GM12878 (cell line): Measurements from ENCODE around the gene ASTN1. TPM values are rescaled to one million over a fixed set of nuclear protein-coding genes. Genes with fewer than 3 reads are reported as not detected.

Experiments used
- ATAC-seq: fragments of 200-7000 bp; cut with Tn5 transposase; 3 replicates; pipeline ENCODE4 v1.9.1; 2020; ENCODE audit warnings: mild to moderate bottlenecking, moderate library complexity
- BruUV-seq: library from RNA; stranded (reverse); fragments of 400-500 nt; replicated peaks from 2 replicates; lab custom pipeline; 2021; lab: Mats Ljungman, UMichigan
- CTCF ChIA-PET: fragments of 300-600 bp; sonication (Branson Sonifier 250); formaldehyde crosslinking; extraction: SDS; loops from one replicate; lab custom pipeline; 2021; ENCODE audit warnings: inconsistent platforms; lab: Yijun Ruan, JAX
- POLR2A ChIA-PET: fragments of 350-600 bp; formaldehyde crosslinking; extraction: SDS; loops from one replicate; lab custom pipeline; 2021; ENCODE audit warnings: inconsistent platforms; lab: Charles Lee
- RAD21 ChIA-PET: fragments of 300-600 bp; sonication (Branson Sonifier 250); formaldehyde crosslinking; loops from one replicate; lab custom pipeline; 2023; ENCODE audit warnings: antibody characterized with exemption; ENCODE audit not compliant: unreplicated experiment; lab: Charles Lee
- SMC1A ChIA-PET: fragments of 300-600 bp; sonication (Branson Sonifier 250); formaldehyde crosslinking; loops from one replicate; lab custom pipeline; 2023; ENCODE audit not compliant: unreplicated experiment, uncharacterized antibody; lab: Charles Lee
- DNase-seq: peaks from one replicate; pipeline ENCODE4 v3.0.0-alpha.2; 2011; ENCODE audit warnings: low read depth, low spot score
- FAIRE-seq: peaks from 3 replicates; lab custom pipeline; 2011; peaks lifted over from hg19 to GRCh38; lab: Jason Lieb, UNC
- H2AFZ ChIP-seq: 2 replicates; pipeline ENCODE4 v1.6.0; 2011; ENCODE audit warnings: low read depth, low read length, control low read depth; ENCODE audit not compliant: control insufficient read depth
- H3K27ac ChIP-seq: 2 replicates; pipeline ENCODE4 v1.5.1; 2011; ENCODE audit warnings: control low read depth; ENCODE audit not compliant: control insufficient read depth, insufficient read depth
- H3K27me3 ChIP-seq, 2 experiments: replicated peaks in 1 of 2; 2 replicates each; pipeline versions ENCODE4 v1.6.0 to v1.6.1; 2011; ENCODE audit warnings: low read length in 1 of 2; ENCODE audit not compliant: control insufficient read depth in 2 of 2, insufficient read depth in 2 of 2
- H3K36me3 ChIP-seq, 2 experiments: 2 replicates each; pipeline ENCODE4 v1.5.1; 2011; ENCODE audit warnings: low read length in 1 of 2; ENCODE audit not compliant: control insufficient read depth in 2 of 2, insufficient read depth in 2 of 2
- H3K4me1 ChIP-seq: 2 replicates; pipeline ENCODE4 v1.6.1; 2011; ENCODE audit warnings: mild to moderate bottlenecking, low read length, moderate library complexity, mixed read lengths; ENCODE audit not compliant: control insufficient read depth, insufficient read depth
- H3K4me2 ChIP-seq: 2 replicates; pipeline ENCODE4 v1.6.0; 2011; ENCODE audit warnings: control low read depth; ENCODE audit not compliant: control insufficient read depth, insufficient read depth
- H3K4me3 ChIP-seq: fragments of 200-600 bp; sonication (generic); 2 replicates; pipeline ENCODE4 v1.5.1; 2016
- H3K79me2 ChIP-seq: 2 replicates; pipeline ENCODE4 v1.6.0; 2011; ENCODE audit warnings: low read length; ENCODE audit not compliant: control insufficient read depth, insufficient read depth
- H3K9ac ChIP-seq: 2 replicates; pipeline ENCODE4 v1.8.0; 2011; ENCODE audit warnings: low read length, control low read depth, mixed read lengths; ENCODE audit not compliant: control insufficient read depth, insufficient read depth
- H3K9me3 ChIP-seq: replicated peaks from 3 replicates; pipeline ENCODE4 v1.5.1; 2011; ENCODE audit warnings: mild to moderate bottlenecking, low read length; ENCODE audit not compliant: control insufficient read depth, insufficient read depth
- H4K20me1 ChIP-seq: 2 replicates; pipeline ENCODE4 v1.6.0; 2011; ENCODE audit not compliant: control insufficient read depth, insufficient read depth
- ATF7 ChIP-seq: fragments of 450-650 bp; IDR thresholded peaks from 2 replicates; pipeline ENCODE4 v1.6.1; 2016; ENCODE audit warnings: low read depth, mild to moderate bottlenecking
- BACH1 ChIP-seq: fragments of 450-650 bp; IDR thresholded peaks from 2 replicates; pipeline ENCODE4 v1.6.1; 2017; ENCODE audit warnings: mild to moderate bottlenecking, borderline replicate concordance
- ETV6 ChIP-seq, 2 experiments: fragments of 450-650 bp in 1 of 2; IDR thresholded peaks in 1 of 2; conservative IDR thresholded peaks in 1 of 2; 2 replicates each; pipeline ENCODE4 v1.6.1; 2014; ENCODE audit warnings: antibody characterized with exemption in 1 of 2, borderline replicate concordance in 1 of 2, low read depth in 1 of 2, mild to moderate bottlenecking in 1 of 2, moderate library complexity in 1 of 2
- EZH2 ChIP-seq: IDR thresholded peaks from 2 replicates; pipeline ENCODE4 v1.6.1; 2012; ENCODE audit warnings: low read depth, mild to moderate bottlenecking, control low read depth, inconsistent platforms, low read length, borderline replicate concordance; ENCODE audit not compliant: control insufficient read depth
- GATAD2B ChIP-seq: fragments of 450-650 bp; conservative IDR thresholded peaks from 2 replicates; pipeline ENCODE4 v1.6.1; 2017; ENCODE audit warnings: low read depth, mild to moderate bottlenecking, moderate library complexity
- HDAC6 ChIP-seq: fragments of 200-600 bp; sonication (generic); IDR thresholded peaks from one replicate; pipeline ENCODE4 v1.8.0; 2017; ENCODE audit warnings: antibody characterized with exemption; ENCODE audit not compliant: unreplicated experiment
- MYC ChIP-seq: IDR thresholded peaks from 2 replicates; pipeline ENCODE4 v1.6.1; 2011; ENCODE audit warnings: mild to moderate bottlenecking, low read length, moderate library complexity, inconsistent platforms; ENCODE audit not compliant: insufficient read depth, insufficient replicate concordance, insufficient read length, severe bottlenecking
- NR2C2 ChIP-seq: IDR thresholded peaks from 2 replicates; pipeline ENCODE4 v1.6.1; 2011; ENCODE audit warnings: borderline replicate concordance, low read depth; ENCODE audit not compliant: control insufficient read depth, insufficient read length
- POLR2A ChIP-seq: IDR thresholded peaks from 2 replicates; pipeline ENCODE4 v1.6.1; 2011; ENCODE audit warnings: low read depth, mild to moderate bottlenecking, low read length
- RBBP5 ChIP-seq: fragments of 200-600 bp; sonication (generic); conservative IDR thresholded peaks from 2 replicates; pipeline ENCODE4 v1.6.1; 2016
- TCF7 ChIP-seq: IDR thresholded peaks from 2 replicates; pipeline ENCODE4 v1.6.1; 2014; ENCODE audit warnings: antibody characterized with exemption, borderline replicate concordance
- YBX1 ChIP-seq: fragments of 450-650 bp; IDR thresholded peaks from 2 replicates; pipeline ENCODE4 v1.6.1; 2016; ENCODE audit warnings: antibody characterized with exemption
- YY1 ChIP-seq: IDR thresholded peaks from 2 replicates; pipeline ENCODE4 v1.6.1; 2011; ENCODE audit warnings: low read depth, mild to moderate bottlenecking, low read length
- ZNF207 ChIP-seq: fragments of 450-650 bp; IDR thresholded peaks from 2 replicates; pipeline ENCODE4 v1.6.1; 2014; ENCODE audit warnings: antibody characterized with exemption, mild to moderate bottlenecking, borderline replicate concordance
- WGBS: methylation state at CpG from one replicate; pipeline ENCODE4 v1.1.6; 2016; ENCODE audit warnings: low lambda C conversion rate; ENCODE audit not compliant: insufficient replicate concordance, insufficient coverage; ENCODE audit errors: missing lambda C conversion rate; 5-methylcytosine and 5-hydroxymethylcytosine counted together
- in situ Hi-C: fragments of 300-500 bp; cut with MboI; formaldehyde crosslinking; loops from 9 replicates; pipeline ENCODE4 v1.14.3; 2018; ENCODE audit warnings: mixed read lengths
- intact Hi-C: fragments of 100-400 bp; cut with micrococcal nuclease; formaldehyde crosslinking; loops from one replicate; pipeline ENCODE4 v1.14.2; 2022; ENCODE audit not compliant: unreplicated experiment
- polyA plus RNA-seq, 11 experiments: library from polyadenylated mRNA; depleted of rRNA in 4 of 11; unstranded in 6 of 11; stranded (reverse) in 5 of 11; fragments of >200 nt; fragmentation: Nextera tagmentation in 4 of 11; fragmentation: Illumina TruSeq in 1 of 11; extraction: Ambion mirVana in 4 of 11; extraction: Trizol in 1 of 11; gene quantifications; 1 replicate in 1 of 11; 2 replicates in 10 of 11; pipeline versions ENCODE4 v1.2.1 to v1.2.3, GENCODE V29; 2011 to 2016; ENCODE audit warnings: inconsistent platforms in 2 of 11, missing spikeins in 2 of 11, low read depth in 1 of 11
- total RNA-seq, 4 experiments: library from RNA; depleted of rRNA in 3 of 4; stranded (reverse); fragments of >200 nt in 3 of 4; fragmentation: Illumina TruSeq in 1 of 4; extraction: Trizol in 1 of 4; gene quantifications; 2 replicates each; pipeline versions ENCODE4 v1.2.1 to v1.2.3, GENCODE V29; 2013 to 2021
- TF ChIP-seq, protein P1 (sequence below): IDR thresholded peaks from 2 replicates; pipeline ENCODE4 v1.6.1; 2012; ENCODE audit warnings: low read depth, low read length, improper control_type of control experiment
- TF ChIP-seq, protein P2 (sequence below): IDR thresholded peaks from 2 replicates; pipeline ENCODE4 v1.6.1; 2012; ENCODE audit warnings: mild to moderate bottlenecking, low read depth, low read length

Gene ASTN1
- total and polyA plus RNA-seq, 10 of the 15 experiments (the other 5 are each of a cell fraction or from before 2014, with no cell fraction given): 0.04 TPM; not detected in 9

DNA sequence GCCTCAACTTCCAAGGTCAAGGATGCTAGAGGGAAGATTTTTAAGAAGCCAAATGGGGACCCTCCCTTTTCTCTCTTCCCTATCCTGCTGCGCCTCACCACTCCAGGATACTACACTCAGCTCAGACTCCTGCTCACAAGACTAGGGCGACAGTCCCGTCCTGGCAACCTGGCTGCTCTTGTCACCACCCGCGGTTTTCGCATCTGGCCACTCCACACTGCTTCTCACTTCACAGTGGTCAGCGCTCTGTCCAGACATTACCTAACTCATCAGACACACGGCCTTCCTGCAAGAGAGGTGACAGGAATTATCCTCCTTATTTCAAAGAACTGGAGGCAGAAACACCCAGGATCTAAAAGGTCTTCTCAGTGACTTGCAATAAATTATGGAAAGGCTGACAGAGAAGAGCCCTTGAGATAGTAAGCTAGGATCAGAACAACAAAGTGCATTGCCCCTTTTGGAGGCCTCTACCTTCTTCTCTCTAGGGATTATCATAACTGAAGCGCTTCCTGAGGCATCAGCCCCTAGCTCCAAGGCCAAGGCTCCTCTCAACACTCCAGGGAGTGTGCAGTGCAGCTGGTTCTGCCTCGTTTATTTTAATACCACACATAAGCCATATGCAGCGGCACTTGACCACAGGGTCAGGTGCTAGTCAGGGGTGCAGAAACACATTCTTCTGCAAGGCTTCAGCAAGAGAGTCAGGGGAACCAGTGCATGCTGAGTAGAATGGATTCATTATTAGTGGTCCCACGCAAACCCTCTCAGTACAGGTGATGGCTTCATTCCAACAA is 41.9 kb downstream of the ASTN1 start:
- POLR2A ChIA-PET: no interaction called here

More for the DNA sequence above, 41.9 kb downstream of the ASTN1 start:
- H3K27me3 ChIP-seq: no peaks in the 10 kb centered on the region
- H3K79me2 ChIP-seq: no peaks in the 10 kb centered on the region
- TF ChIP-seq ZNF207 (no peak), EZH2 (no peak), POLR2A (no peak), GATAD2B (no peak), TCF7 (no peak), ETV6 (conservative IDR thresholded peaks at IDR 0.05 in 1 of 2, IDR thresholded peaks at IDR 0.05 in 1 of 2; ENCODE audit: borderline replicate concordance in 1 of 2, low read depth in 1 of 2) (no peak), RBBP5 (no peak), MYC (no peak), BACH1 (no peak), HDAC6 (no peak), YY1 (no peak), YBX1 (no peak), NR2C2 (no peak), ATF7 (no peak)
- TF ChIP-seq, protein P1, sequence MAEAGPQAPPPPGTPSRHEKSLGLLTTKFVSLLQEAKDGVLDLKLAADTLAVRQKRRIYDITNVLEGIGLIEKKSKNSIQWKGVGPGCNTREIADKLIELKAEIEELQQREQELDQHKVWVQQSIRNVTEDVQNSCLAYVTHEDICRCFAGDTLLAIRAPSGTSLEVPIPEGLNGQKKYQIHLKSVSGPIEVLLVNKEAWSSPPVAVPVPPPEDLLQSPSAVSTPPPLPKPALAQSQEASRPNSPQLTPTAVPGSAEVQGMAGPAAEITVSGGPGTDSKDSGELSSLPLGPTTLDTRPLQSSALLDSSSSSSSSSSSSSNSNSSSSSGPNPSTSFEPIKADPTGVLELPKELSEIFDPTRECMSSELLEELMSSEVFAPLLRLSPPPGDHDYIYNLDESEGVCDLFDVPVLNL: no peak
- TF ChIP-seq, protein P2, sequence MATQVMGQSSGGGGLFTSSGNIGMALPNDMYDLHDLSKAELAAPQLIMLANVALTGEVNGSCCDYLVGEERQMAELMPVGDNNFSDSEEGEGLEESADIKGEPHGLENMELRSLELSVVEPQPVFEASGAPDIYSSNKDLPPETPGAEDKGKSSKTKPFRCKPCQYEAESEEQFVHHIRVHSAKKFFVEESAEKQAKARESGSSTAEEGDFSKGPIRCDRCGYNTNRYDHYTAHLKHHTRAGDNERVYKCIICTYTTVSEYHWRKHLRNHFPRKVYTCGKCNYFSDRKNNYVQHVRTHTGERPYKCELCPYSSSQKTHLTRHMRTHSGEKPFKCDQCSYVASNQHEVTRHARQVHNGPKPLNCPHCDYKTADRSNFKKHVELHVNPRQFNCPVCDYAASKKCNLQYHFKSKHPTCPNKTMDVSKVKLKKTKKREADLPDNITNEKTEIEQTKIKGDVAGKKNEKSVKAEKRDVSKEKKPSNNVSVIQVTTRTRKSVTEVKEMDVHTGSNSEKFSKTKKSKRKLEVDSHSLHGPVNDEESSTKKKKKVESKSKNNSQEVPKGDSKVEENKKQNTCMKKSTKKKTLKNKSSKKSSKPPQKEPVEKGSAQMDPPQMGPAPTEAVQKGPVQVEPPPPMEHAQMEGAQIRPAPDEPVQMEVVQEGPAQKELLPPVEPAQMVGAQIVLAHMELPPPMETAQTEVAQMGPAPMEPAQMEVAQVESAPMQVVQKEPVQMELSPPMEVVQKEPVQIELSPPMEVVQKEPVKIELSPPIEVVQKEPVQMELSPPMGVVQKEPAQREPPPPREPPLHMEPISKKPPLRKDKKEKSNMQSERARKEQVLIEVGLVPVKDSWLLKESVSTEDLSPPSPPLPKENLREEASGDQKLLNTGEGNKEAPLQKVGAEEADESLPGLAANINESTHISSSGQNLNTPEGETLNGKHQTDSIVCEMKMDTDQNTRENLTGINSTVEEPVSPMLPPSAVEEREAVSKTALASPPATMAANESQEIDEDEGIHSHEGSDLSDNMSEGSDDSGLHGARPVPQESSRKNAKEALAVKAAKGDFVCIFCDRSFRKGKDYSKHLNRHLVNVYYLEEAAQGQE: no peak
- H3K9me3 ChIP-seq: no peaks in the 10 kb centered on the region
- ChIA-PET CTCF (no interaction called here), RAD21 (no interaction called here), SMC1A (no interaction called here)
- H3K4me2 ChIP-seq: no peak overlapping the region
- H2AFZ ChIP-seq: no peak overlapping the region
- in situ Hi-C loops (no loop called here), intact Hi-C loops (no loop called here)
- no peak overlapping the region for H3K4me3 ChIP-seq
- 26% methylated on average over 11 of the region's 12 CpGs for WGBS
- BruUV-seq: no TSS peak
- no peak for DNase-seq
- no peak overlapping the region for H3K27ac ChIP-seq
- no peak for FAIRE-seq
- no peaks in the 10 kb centered on the region for H3K4me1 ChIP-seq
- no peaks in the 10 kb centered on the region for H3K36me3 ChIP-seq
- ATAC-seq: no peak
- H3K9ac ChIP-seq: no peak overlapping the region
- H4K20me1 ChIP-seq: no peaks in the 10 kb centered on the region
